GM12864 (cell line): ENCODE data around the gene PRDM8.

Experiments
- DNase-seq: peaks from one replicate; pipeline ENCODE4 v3.0.0-alpha.2; 2011; ENCODE audit warnings: low read depth
- H3K4me3 ChIP-seq: 2 replicates; pipeline ENCODE4 v1.5.1; 2011; ENCODE audit warnings: mild to moderate bottlenecking, low read depth, low read length, control low read depth
- TF ChIP-seq, protein P1 (sequence below): IDR thresholded peaks from 2 replicates; pipeline ENCODE4 v1.5.1; 2011; ENCODE audit warnings: low read depth, mild to moderate bottlenecking, moderate library complexity, low read length, control low read depth, inconsistent platforms; ENCODE audit errors: missing control alignments

Gene PRDM8

DNA sequence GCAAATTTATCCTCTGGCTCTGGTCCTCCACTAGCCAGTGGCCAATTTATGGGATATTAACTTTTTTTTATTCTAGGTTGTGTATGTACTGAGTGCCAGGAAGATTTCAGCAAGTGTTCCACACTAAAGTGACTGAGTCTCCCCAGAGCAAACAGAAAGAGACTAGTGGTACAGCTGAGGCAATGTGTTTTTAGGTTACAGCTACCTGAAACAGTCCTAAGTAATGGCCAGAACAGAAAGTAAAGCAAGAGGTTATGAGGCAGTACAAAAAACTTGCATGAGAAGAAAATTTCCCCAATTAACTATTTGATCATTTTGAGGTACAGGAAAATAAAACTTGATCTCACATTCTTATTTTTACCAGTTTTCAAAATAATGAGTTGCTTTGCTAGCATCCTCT is 31.2 kb downstream of the PRDM8 start:
- TF ChIP-seq, protein P1, sequence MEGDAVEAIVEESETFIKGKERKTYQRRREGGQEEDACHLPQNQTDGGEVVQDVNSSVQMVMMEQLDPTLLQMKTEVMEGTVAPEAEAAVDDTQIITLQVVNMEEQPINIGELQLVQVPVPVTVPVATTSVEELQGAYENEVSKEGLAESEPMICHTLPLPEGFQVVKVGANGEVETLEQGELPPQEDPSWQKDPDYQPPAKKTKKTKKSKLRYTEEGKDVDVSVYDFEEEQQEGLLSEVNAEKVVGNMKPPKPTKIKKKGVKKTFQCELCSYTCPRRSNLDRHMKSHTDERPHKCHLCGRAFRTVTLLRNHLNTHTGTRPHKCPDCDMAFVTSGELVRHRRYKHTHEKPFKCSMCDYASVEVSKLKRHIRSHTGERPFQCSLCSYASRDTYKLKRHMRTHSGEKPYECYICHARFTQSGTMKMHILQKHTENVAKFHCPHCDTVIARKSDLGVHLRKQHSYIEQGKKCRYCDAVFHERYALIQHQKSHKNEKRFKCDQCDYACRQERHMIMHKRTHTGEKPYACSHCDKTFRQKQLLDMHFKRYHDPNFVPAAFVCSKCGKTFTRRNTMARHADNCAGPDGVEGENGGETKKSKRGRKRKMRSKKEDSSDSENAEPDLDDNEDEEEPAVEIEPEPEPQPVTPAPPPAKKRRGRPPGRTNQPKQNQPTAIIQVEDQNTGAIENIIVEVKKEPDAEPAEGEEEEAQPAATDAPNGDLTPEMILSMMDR: no peak
- H3K4me3 ChIP-seq: no peak overlapping the region
- DNase-seq: no peak

DNA sequence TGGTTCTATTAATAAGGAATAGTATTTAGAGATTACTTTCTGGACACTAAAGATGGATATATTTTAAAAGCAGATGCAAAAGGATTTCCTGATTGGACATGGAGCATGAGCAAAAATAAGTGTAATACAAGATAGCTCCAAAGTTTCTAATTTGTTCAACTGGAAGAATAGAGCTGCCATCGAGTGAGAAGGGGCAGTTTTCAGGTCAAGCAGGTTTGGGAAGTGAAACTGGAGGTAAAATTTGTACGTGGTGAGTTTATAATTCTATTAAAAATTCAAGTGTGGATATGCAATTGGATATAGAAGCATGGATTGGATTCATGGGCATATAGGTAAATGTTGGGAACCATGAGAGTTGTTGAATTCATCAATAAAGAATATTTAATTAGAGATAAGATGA is 31.8 kb downstream of the PRDM8 start:
- H3K4me3 ChIP-seq: no peak overlapping the region
- TF ChIP-seq, protein P1: no peak
- DNase-seq: no peak

DNA sequence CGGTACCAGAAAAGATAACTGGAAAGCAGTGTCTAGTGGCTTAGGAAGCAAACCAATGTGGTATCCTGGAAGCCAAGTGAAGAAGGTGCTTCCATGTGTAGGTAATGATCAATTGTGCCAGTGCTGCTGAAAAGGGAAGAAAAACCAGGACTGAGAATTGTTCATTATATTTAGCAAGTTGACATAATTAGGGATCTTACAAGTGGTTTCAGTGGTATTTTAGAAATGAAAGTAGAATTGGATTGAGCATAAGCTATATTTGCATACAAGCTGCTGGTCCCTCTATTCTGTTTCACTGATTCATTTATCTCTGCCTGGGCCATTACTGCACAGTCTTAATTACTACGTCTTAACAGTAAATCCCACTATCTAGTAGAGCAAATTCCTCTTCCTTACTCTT is 32.3 kb downstream of the PRDM8 start:
- DNase-seq: peak; percentile 24
- TF ChIP-seq, protein P1: no peak

DNA sequence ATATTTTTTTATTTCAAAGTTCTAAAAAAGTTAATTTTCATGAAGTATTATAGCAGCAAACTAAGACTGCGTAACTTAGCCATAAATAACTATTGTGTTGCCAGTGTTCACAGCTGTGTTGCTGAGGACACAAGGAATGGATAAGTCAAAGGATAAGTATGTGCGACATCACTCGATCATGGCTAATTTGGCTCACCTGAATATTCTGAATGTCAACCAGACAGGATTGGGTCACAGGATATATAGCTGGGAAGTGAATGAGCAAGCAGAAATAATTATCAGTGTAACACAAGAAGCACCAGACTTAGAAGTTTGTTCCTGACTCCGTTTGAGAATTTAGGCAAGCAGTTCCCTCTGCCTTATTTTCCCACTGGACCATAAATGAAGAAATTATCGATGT is 33.9 kb downstream of the PRDM8 start:
- H3K4me3 ChIP-seq: no peak overlapping the region
- TF ChIP-seq, protein P1: no peak
- no peak for DNase-seq

More for the DNA sequence above, 32.3 kb downstream of the PRDM8 start:
- no peak overlapping the region for H3K4me3 ChIP-seq

DNA sequence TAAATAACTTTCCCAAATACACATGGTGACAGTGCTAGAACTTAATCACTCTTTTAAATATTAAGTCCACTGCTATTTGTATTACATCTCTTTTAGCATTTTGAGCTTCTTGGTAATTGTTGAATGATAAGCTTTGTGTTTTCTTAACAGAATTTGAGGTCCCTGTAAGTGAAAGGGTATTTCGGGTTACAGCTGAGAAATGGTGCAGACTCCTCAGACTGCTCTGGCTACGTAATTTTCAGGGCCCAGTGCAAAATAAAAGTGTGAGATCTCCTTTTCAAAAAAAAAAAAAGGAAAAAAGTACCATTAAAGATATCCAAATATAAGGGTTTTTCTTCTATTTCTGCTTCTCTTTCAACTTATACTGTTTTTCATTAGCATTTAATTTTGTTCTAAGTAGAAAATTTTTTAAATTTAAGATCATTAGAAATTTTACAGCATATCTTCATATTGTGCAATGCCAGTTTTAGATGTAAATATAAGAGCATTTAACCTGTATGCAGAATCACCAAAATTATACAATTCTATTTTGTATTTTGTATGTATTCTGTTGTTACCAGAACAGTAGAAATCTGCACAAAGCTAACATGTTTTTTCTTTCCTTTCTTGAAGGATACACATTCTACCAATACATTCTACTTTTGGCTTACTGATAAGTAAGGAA is 35.5 kb downstream of the PRDM8 start:
- TF ChIP-seq, protein P1: no peak

DNA sequence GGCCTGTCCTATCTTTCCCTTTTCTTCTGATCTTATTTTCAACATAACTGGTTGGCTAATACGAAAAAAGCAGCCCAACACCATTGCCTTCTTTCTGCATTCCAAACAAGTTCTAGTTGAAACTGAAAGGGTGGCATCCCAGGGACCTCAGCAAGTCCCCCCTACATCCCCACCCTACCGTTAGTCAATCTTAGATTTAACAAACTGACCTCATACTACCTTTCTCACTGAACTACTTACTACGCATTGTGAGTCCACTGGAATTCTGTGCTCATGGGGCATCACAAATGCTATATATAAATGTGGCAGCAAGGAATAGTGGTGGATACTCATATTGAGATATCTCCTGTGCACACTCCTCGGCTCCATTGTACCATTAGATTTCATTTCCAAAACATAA is 36.1 kb downstream of the PRDM8 start:
- TF ChIP-seq, protein P1: no peak
- H3K4me3 ChIP-seq: no peak overlapping the region
- DNase-seq: no peak

More for the DNA sequence above, 35.5 kb downstream of the PRDM8 start:
- no peak overlapping the region for H3K4me3 ChIP-seq
- DNase-seq: no peak

DNA sequence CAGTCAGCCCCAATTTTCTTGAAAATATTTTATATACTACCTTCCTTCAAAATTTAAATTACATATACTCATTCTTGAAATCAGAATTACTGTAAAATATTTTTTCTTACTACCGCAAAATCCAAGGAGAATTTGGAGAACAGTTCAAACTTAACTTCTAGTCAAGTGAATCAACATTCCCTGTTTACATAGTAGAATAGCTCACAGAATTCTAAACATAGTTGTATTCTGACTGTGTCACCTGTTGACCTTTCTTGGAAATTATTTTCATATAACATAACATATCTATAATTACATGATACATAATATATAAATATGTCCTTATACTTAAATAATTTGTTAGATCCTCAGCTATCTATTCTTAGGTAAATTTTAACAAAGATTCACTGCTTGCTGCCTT is 38.1 kb downstream of the PRDM8 start:
- TF ChIP-seq, protein P1: no peak
- no peak overlapping the region for H3K4me3 ChIP-seq
- DNase-seq: no peak
